Stimulated activated CD4-positive, alpha-beta T cell treated with anti-CD3 and anti-CD28 coated beads, Interleukin-12 subunit alpha, Interleukin-12 subunit beta, amount 100 ng/mL, for 24 hours (primary cell): ENCODE measurements around the gene SLC9A9.

Source experiments
- DNase-seq, 2 experiments: peaks; one replicate each; pipeline ENCODE4 v3.0.0-alpha.2; 2020; ENCODE audit warnings: low read depth in 2 of 2

The SLC9A9 gene

DNA sequence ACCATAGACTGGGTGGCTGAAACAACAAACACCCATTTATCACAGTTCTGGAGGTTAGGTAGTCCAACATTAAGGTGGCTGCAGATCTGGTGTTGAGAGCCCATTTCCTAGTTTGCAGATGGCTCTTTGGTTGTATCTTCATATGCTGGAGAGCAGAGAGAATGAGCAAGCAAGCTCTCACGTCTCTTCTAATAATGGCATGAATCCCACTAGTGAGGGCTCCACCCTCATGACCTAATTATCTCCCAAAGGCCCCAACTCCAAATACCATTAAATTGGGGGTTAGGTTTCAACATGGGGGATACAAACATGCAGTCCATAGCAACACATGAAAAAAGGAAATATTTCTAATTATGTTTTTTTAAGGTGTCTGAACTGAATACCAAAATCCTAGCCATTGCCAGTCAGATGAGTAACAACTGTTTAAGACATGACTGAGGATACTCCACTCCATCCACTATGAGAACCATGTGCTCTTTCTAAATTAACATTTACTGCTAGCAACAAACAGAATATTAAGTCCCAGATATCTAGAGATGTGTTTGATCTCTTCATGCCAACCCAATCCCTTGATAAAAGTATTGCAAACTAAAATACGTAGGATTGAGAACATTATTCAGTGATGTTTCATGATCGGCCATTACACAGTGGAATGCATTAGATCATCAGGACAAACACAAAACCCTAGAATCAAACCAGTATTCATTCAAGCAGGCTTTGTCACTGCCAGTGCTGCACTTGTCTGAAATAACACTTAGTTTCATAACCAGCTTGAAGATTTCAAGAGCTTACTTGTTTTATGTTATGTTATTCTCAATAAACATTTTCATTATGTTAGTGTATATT, 340.3 kb downstream of the SLC9A9 start:
- no peak for DNase-seq

GRCh38 chr3:143506190-143506589, 342.1 kb downstream of the SLC9A9 start:
- no peak for DNase-seq

DNA sequence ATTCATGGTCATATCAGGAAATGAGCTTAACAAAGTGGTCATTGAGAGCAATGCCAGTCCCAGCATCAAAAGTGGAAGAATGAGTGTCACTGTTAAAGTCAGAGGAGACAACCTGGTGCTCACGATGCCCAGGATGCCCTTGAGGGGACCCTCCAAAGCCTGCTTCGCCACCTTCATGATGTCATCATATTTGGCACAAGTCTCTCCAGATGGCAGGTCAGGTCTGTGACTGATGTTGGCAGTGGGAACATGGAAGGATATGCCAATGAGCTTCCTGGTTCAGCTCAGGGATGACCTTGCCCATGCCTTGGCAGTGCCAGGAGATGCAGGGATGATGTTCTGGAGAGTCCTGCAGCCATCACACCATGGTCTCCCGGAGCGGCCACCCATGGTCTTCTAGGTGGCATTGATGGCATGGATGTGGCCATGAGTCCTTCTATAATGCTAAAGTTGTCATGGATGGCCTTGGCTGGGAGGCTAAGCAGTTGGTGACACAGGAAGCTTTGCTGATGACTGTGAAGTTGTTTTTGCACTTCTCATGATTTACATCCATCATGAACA, 344.9 kb downstream of the SLC9A9 start:
- no peak for DNase-seq

DNA sequence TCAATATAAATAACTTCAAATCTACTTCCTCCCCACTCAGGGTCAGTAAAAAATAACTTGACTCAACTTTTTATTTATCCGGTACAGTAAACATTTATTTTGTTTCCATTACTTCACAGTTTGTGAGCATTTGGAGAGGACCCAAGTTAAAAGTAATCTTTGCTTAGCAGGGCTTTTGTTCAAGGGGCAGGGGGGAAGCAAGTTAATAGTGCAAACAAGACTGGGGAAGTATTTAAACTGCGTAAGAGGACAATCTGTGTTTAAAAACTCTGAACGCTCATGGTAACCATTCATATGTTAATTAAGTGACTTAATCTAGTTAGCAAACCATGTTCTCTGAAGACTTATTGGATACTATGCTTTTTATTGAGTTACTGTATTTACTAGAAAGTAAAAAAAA, 346.2 kb downstream of the SLC9A9 start:
- no peak for DNase-seq

DNA sequence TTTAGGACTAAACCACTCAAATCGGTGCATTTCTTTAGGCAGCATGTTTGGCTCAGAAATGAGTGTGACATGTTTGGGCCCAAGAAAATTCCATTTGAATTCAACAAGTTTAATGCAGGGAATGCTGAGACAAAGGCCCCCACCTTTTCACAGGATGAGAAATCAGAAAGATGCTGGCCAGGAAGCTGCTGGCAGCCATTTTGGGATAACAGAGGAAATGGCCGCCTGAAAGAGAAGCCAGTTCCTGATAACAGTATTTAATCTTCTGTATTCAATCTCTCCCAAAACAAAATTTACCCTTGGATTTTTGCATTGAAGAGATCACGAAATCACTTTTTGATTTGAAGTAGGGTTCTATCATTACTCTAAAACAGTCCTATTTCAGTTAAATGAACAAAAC, 350.9 kb downstream of the SLC9A9 start:
- DNase-seq: no peak

GRCh38 chr3:143496191-143496590, 352.1 kb downstream of the SLC9A9 start:
- no peak for DNase-seq

GRCh38 chr3:143495527-143495926, 352.7 kb downstream of the SLC9A9 start:
- no peak for DNase-seq

DNA sequence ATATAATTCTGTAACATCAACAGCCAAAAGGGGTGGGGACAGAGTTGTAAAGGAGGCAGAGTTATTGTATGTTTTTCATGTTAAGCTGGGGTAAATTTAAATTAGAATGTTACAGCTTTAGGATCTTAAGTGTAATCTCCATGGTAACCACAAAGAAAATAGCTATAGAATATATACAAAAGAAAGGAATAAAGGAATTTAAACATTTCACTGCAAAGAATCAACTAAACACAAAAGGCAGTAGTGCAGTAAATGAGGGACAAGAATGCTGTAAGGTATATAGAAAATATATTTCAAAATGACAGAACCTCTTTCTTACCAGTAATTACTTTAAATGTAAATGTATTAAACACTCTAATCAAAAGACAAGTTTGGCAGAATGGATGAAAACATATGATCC, 361.7 kb downstream of the SLC9A9 start:
- no peak for DNase-seq

- DNase-seq: no peak
Measured at GRCh38 chr3:143484846-143485512, 363.3 kb downstream of the SLC9A9 start.

GRCh38 chr3:143483214-143483613, 365.1 kb downstream of the SLC9A9 start:
- no peak for DNase-seq

DNA sequence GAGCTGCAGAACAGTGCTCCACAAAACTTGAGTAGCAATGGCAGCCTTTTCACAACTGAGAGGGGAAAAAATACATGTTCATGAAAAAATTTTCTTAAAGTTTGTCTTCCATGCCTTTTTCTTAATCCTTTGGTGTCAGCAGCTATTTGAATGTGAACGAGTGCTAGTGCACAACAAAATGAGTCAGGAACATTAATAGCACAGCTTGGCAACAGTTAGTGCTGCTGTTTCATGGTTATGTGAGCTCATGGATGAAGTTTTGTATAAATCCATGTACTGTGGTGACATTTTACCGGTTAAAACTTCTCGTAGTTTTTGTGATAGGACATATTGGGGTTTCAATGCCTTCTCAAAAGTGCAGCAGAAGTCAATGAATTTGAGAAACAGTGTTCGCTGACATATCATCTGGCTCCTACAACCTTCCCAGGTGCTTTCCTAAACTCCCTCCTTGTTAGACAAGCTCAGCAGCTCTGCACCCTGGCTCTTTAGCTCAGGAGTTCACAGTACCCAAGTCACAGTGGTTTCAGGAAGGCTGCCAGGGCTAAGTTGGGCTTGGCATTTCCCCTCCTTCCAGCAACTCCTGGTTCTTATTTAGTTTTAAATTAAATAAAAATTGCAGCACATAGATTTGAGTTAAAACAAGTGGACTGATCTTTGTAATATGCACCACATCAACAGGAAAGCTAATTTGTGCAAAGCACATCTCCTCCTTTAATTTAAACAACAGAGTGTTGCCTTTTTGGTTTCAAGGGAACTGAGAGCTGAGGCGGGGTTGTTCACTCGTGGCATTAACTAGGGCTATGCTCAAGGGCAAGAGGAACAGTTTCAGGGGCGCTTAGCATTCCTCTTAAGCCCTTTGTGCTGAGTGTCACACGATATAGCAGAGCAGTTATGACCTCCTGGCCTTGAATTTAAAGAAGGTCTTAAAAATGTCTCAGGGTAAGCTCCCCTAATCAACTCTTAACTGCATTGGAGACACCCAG, 365.9 kb downstream of the SLC9A9 start:
- DNase-seq: no peak

DNA sequence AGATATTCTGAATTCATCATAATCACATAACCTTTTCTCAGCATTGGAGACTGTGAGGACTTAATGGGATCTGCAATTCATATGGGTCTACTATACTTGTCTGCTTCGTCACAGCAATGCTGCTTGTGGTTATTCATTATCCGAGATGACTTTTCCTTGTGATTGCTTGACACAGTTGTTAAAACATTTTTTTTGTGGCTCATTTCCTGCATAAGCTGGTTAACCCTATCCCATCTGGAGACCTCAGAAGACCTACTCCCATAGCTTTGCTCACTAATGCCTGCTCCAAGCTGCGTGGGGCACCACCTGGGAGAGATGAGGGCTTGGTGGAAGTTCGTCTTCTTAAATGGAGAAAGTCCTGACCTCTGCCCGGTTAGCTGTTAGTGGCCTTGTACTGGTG, 367.9 kb downstream of the SLC9A9 start:
- DNase-seq: no peak

DNA sequence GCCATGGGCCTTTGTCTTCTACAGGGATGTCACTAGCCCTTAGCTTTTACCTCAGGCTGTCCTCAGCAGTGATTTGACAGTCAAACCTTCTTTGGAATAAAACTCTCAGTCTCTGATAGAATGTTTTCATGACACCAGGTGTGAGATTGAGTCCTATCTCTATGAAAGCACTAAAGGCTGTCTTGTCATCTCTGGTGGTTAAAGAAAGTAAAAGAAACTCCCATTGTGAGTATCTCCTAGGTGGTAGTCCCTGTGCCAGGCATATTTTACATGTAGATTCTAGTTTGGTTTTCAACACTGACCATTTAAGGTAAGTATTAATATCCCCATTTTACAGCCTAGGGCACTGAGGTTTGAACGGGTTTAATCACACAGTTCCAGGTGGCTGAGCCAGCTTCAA, 368.5 kb downstream of the SLC9A9 start:
- DNase-seq: no peak

GRCh38 chr3:143478115-143478693, 370.1 kb downstream of the SLC9A9 start:
- no peak for DNase-seq

- DNase-seq: no peak
Measured at GRCh38 chr3:143476965-143477640, 371.2 kb downstream of the SLC9A9 start.

DNA sequence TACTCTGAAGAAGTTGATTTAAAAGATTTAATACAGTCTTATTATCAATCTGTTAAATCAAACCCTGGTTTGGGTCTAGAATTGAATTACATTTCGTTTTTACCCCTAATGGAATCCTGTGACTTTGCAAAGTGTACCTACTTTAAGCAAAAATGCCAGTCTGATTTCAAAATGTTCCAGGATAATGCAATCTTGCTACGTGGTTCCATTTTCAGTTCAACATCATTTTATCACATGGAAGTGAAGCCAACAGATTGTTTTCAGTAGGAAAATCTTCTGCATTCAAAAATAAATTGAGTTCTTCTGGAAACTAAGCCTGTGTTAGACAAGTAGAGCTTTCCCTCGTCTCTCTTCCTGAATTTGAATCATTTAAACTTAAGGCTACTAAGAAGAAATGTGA, 372.3 kb downstream of the SLC9A9 start:
- DNase-seq: no peak

- no peak for DNase-seq
Measured at GRCh38 chr3:143472731-143473523, 375.3 kb downstream of the SLC9A9 start.

GRCh38 chr3:143471705-143472104, 376.6 kb downstream of the SLC9A9 start:
- no peak for DNase-seq

DNA sequence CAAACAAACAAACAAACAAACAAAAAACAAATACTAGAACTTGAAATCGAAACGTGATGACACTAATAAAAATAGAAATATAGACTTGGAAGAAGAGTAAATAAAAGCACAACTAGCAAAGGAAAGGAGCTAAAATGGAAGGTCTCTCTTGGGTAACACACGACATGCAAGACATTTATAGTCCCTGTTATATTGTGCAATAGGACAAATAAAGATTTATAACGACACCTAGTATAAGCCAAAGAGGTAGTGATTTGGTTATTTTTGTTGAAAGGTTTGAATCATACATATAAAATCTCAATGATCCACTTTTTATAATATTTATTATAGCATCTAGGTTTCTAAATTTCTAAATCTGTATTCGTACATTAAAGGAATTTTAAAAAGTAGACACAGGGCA, 379.1 kb downstream of the SLC9A9 start:
- DNase-seq: no peak

DNA sequence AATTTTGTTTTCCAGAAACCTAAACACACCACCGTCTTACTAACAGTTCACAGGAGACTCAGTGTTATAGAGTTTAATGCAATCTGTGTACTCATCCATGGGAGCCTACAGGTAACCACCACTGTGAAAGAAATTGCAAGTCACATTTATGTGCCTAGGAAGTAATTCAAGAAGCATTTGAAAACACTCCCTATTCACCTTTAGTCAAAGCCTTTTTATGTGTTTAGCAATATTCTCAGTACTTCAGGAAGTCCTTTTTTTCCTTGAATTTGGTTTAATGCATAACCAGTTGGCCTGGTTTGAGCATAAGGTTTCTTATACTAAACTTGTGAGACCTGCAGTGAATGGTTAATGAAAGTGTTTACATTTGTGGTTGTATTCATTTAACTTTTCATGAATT, 382.6 kb downstream of the SLC9A9 start:
- DNase-seq: no peak
